Measurements from ENCODE around the gene COG1.

COG1 gene

GRCh38 chr17:73165616-73166404 is 27.0 kb upstream of the COG1 start:
- in situ Hi-C loops (cut with MboI; ENCODE audit: low pct_unique_long_range_greater_than_20kb, low sequenced_read_pairs) = no loop called here
- no peak for DNase-seq

DNA sequence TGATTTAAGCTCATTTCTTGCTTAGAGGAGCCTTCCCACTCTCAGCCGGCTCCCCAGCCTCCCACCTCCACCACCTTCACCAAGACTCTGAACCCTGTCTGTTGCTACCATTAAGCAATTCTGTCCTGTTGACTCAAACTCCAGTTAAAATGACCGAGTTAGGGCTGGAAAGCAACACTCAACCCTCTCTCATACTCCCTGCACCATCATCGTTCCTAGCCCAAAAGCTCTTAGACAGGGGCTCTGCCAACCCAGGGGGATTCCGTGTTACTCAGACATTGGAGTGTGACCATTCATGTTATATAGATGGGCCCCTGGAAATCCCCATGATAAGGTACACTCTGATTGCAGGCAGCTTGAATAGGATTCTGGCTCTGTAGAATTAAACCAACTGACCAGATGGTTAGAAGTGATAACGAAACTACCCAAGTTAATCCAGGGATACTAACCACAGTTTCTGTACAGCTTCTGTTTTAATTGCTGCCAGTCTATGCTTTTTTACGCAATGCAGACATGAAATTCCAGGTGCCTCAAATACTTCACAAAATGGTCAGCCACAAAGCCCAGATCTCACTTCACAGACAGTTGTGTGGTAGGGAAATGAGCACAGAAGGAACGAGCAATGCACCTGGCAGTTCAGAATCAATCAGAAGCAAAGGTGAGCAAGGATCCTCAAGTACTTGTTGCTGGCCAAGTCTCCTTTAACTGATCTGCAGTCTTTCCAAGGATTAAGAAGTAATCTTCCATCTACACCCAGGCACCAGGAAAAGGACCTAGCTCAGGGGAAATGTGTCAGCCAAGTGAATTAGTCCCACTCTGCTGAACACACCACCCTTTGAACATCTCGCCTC is 25.9 kb upstream of the COG1 start:
- peak; percentile 54 for DNase-seq
- in situ Hi-C loops (cut with MboI; ENCODE audit: low pct_unique_long_range_greater_than_20kb, low sequenced_read_pairs) = no loop called here

DNA sequence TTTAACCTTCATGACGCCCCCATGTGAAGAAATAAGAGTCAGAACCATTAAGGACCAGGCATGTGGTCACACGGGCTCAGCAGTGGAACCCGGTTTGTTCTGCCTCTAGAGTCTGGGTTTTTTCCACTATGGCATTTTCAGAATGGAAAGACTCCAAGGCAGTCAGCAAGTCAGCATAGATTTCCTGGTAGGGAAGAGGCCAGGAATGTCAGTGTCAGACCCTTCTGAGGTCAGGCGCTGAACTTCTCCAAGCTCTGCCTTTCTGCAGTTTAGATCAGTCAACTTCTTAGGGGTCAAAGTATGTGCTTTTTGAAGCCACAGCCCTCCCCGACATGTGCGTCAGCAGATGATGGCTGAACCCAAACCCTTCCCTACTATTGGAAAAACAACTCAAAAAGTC is 24.2 kb upstream of the COG1 start:
- DNase-seq = no peak
- in situ Hi-C loops (cut with MboI; ENCODE audit: low pct_unique_long_range_greater_than_20kb, low sequenced_read_pairs) = no loop called here

GRCh38 chr17:73170324-73170723 is 22.5 kb upstream of the COG1 start:
- DNase-seq = no peak
- in situ Hi-C loops (cut with MboI; ENCODE audit: low pct_unique_long_range_greater_than_20kb, low sequenced_read_pairs) = no loop called here

- no peak for DNase-seq
- in situ Hi-C loops (cut with MboI; ENCODE audit: low pct_unique_long_range_greater_than_20kb, low sequenced_read_pairs) = no loop called here
Observed at GRCh38 chr17:73172252-73172651, 20.6 kb upstream of the COG1 start.

DNA sequence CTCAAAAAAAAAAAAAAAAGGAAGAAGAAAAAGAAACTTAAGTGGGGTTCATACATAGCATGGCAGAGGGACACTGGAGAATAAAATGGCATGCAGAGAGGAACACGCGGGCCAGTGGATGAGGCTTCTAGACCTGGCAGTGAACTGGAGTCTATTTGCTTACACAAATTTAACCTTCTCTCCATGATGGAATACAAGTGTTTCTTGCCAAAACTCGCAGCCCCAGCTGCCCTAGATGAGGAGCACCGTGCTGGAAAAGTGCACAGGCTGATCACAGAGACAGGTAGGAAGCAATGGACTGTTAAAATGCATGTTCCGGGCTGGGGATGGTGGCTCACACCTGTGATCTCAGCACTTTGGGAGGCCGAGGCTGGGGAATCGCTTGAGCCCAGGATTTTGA is 18.7 kb upstream of the COG1 start:
- in situ Hi-C loops (cut with MboI; ENCODE audit: low pct_unique_long_range_greater_than_20kb, low sequenced_read_pairs) = no loop called here
- no peak for DNase-seq

DNA sequence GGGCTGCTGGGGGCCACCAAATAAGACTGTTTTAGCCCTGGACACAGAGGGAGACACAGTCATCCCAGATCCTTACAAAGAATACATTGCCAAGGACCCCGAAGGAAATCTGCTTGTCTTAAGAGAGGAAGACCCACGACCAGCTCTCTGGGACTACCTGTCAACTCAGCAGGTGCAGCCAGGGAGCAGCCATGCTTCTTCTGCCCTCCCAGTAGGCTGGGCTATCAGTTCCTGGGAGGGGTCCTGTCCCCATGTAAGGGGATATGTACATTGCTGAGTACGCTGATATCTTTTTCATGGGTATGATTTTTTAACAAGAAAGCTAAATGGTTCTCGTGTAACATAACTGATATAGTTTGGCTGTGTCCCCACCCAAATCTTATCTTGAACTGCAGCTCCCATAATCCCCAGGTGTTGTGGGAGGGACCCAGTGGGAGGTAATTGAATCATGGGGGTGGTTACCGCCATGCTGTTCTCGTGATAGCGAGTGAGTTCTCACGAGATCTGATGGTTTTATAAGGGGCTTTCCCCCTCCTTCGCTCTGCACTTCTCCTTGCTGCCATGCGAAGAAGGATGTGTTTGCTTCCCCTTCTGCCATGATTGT is 16.8 kb upstream of the COG1 start:
- in situ Hi-C loops (cut with MboI; ENCODE audit: low pct_unique_long_range_greater_than_20kb, low sequenced_read_pairs) = loop anchor here (25.0 kb wide), 1 partner anchor 439 kb away; no protein-coding TSS in a partner anchor
- DNase-seq = no peak

DNA sequence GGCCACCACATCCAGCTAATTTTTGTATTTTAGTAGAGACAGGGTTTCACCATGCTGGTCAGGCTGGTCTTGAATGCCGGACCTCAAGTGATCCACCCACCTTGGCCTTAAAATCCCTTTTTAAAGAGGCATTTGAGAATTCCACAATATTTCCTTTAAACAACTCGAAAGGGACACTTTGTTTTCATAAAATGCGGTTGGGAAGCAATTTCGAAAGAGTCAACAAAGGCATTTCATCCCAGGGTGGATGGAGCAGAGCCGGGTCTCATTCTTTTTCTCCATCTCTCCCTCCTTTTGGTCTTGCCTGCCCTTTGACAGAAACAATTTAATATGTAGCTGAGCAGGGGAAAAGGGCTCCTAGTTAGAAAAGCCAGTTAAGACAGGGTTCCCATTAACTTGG is 13.5 kb upstream of the COG1 start:
- in situ Hi-C loops (cut with MboI; ENCODE audit: low pct_unique_long_range_greater_than_20kb, low sequenced_read_pairs) = loop anchor here (25.0 kb wide), 1 partner anchor 442 kb away; no protein-coding TSS in a partner anchor
- no peak for DNase-seq

- DNase-seq = no peak
- in situ Hi-C loops (cut with MboI; ENCODE audit: low pct_unique_long_range_greater_than_20kb, low sequenced_read_pairs) = loop anchor here (25.0 kb wide), 1 partner anchor 443 kb away; no protein-coding TSS in a partner anchor
Observed at GRCh38 chr17:73179878-73180277, 13.0 kb upstream of the COG1 start.

- DNase-seq = no peak
- in situ Hi-C loops (cut with MboI; ENCODE audit: low pct_unique_long_range_greater_than_20kb, low sequenced_read_pairs) = loop anchor here (25.0 kb wide), 1 partner anchor 445 kb away; no protein-coding TSS in a partner anchor
Observed at GRCh38 chr17:73182616-73183310, 10.1 kb upstream of the COG1 start.

GRCh38 chr17:73184136-73184993 is 8.5 kb upstream of the COG1 start:
- DNase-seq = peak; percentile 53

DNA sequence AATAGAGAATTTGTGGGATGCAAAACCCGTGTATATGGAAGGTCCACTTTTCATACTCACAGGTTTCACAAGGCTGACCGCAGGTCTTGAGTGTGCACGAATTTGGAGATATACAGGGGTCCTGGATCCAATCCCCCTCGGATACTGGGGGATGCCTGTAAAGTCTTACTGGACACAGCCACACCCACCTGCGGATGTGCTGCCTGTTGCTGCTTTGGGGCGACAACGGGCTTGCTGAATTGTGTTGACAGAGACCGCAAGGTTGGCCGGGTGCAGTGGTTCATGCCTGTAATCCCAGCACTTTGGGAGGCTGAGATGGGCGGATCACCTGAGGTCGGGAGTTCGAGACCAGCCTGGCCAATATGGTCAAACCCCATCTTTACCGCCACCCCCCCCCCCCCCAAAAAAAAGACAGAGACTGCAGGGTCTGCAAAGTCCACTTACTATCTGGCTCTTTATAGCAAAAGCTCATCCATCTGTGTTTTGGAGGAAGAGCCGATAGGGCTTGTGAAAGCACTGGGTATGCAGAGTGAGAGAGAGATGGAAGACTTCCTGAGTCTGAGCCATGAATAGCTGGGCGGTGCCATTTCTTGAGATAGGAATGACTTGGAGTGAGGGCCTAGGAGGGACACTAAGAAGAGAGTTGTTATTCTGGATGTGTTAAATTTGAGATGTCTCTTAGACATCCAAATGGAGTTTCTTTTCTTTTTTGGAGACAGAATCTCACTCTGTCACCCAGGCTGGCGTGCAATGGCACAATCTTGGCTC is 6.4 kb upstream of the COG1 start:
- in situ Hi-C loops (cut with MboI; ENCODE audit: low pct_unique_long_range_greater_than_20kb, low sequenced_read_pairs) = loop anchor here (25.0 kb wide), 1 partner anchor 449 kb away; no protein-coding TSS in a partner anchor
- no peak for DNase-seq

More at GRCh38 chr17:73184136-73184993, 8.5 kb upstream of the COG1 start:
- in situ Hi-C loops (cut with MboI; ENCODE audit: low pct_unique_long_range_greater_than_20kb, low sequenced_read_pairs) = loop anchor here (25.0 kb wide), 1 partner anchor 447 kb away; no protein-coding TSS in a partner anchor

DNA sequence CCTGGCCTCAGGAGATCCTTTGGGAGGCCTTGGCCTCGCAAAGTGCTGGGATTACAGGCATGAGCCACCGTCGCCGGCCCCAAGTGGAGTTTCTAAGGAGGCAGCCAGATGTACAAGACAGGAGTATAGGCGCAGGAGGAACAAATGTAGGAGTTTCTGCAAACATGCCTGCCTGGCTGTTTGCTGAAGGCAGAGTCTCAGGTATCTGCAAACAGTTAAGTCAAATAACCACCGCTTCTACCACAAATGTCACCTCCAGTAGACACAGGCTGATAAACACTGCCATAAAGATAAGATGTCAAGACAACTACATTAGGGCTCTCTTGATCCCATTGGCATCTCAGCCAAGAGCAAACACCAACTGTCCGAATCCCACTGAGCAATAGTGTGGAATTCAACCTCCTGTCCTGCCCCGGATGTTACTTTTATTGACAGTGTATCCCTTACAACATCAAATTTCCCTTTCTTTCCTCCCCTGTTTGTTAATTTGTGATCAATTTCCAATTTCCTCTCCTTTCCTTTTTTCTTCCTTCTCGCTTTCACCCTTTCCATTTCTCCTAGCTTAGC is 5.6 kb upstream of the COG1 start:
- in situ Hi-C loops (cut with MboI; ENCODE audit: low pct_unique_long_range_greater_than_20kb, low sequenced_read_pairs) = loop anchor here (25.0 kb wide), 1 partner anchor 450 kb away; no protein-coding TSS in a partner anchor
- DNase-seq = no peak

DNA sequence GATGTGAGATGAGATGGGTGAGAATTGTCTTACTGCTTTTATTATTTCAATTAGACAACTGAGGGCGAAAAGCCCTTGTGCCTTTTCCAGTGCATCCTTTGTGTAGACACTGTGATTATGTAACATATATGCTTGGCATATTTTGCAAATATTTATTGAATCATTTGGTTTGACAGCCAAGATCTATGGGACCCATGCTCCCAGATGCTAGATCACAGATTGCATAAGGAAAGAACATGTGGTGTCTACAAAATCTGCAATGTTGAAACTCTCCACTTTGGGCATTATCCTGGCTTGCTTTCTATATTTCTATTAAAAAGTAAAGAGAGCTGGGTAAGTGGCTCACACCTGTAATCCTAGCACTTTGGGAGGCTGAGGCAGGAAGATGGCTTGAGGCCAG is 4.8 kb upstream of the COG1 start:
- no peak for DNase-seq
- in situ Hi-C loops (cut with MboI; ENCODE audit: low pct_unique_long_range_greater_than_20kb, low sequenced_read_pairs) = loop anchor here (25.0 kb wide), 1 partner anchor 451 kb away; no protein-coding TSS in a partner anchor

- in situ Hi-C loops (cut with MboI; ENCODE audit: low pct_unique_long_range_greater_than_20kb, low sequenced_read_pairs) = loop anchor here (25.0 kb wide), 1 partner anchor 452 kb away; no protein-coding TSS in a partner anchor
- peak; percentile 48 for DNase-seq
Observed at GRCh38 chr17:73189417-73190099, 3.3 kb upstream of the COG1 start.

DNA sequence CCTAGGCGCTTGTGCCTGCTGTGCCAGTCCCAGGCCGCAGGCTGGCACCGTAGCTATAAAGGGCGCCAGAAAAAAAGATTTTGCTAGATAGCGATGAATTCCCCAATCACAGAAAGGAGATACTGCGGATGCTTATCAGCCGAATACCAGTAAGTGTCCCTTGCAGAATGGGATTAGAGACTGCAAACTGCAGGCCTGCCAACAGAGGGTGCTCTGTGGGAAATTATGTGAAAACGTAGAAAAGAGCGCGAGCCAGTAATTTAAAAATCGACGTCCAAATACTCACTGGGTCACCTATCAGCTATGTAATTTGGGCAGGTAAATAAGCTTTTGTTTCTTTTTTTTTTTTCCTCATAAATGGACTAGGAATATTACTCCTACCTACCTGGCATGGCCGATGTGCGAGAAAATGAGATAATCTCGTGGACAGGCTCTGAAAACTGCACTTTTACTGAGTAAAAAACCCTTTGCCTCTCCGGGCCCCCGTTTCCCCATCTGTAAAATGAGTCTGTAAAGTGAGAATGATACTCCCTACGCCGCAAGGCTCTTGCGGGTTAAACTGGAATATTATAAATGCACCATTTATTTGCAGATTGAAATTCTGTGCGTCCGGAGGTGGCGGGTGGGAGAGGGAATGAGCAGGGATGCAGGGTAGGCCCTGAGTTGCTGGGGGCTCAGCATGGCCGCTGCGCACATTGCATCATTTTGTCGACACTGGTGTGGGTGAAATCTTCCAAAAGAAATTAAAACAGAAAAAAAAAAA is 1.2 kb upstream of the COG1 start:
- in situ Hi-C loops (cut with MboI; ENCODE audit: low pct_unique_long_range_greater_than_20kb, low sequenced_read_pairs) = loop anchor here (25.0 kb wide), 1 partner anchor 454 kb away; no protein-coding TSS in a partner anchor
- peak; percentile 88 for DNase-seq

Data from KBM-7 (cell line).